SH-SY5Y (cell line): ENCODE results near the gene IPCEF1.

ENCODE experiments used
- GATA2 ChIP-seq: IDR thresholded peaks from 2 replicates; pipeline ENCODE4 v1.6.1; 2011; ENCODE audit warnings: mild to moderate bottlenecking, low read depth, low read length
- GATA3 ChIP-seq: IDR thresholded peaks from 2 replicates; pipeline ENCODE4 v1.6.1; 2011; ENCODE audit warnings: low read depth, mild to moderate bottlenecking, low read length, moderate library complexity

DNA sequence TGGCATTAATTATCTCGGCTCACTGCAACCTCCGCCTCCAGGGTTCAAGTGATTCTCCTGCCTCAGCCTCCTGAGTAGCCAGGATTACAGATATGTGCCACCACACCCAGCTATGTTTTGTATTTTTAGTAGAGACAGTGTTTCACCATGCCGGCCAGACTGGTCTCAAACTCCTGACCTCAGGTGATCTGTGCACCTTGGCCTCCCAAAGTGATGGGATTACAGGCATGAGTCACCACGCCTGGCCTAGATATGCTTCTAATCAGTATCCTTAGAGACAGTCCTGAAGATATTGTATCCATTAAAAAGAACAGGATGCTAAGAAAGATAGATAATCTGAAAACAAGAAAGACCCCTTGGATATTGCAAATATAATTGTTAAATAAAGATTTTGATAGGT is 3.1 kb upstream of the IPCEF1 start:
- TF ChIP-seq GATA2 = no peak
- TF ChIP-seq GATA3 = no peak
